ENCODE measurements around the gene FBH1.
"Not testable (repeated sequence)": the region's sequence is repeated elsewhere in the genome, so short reads cannot be mapped to it uniquely, and the experiment has no call there.

FBH1 gene

GRCh38 chr10:5889624-5890451 lies at the start of gene FBH1, which contains the start of gene ANKRD16:
Gene FBH1 (plus strand): TSS chr10:5890243. CDS start chr10:5890346, 103 bp downstream.
Gene ANKRD16 (minus strand): TSS chr10:5889893. CDS start chr10:5889354, 539 bp downstream.
- FAIRE-seq: peak; percentile 41

- no peak for FAIRE-seq
Observed at GRCh38 chr10:5840314-5841307, 49.4 kb upstream of the FBH1 start.

- FAIRE-seq: no peak
Observed at GRCh38 chr10:5841965-5842364, 48.1 kb upstream of the FBH1 start.

GRCh38 chr10:5843686-5844344 lies 46.2 kb upstream of the FBH1 start:
- no peak for FAIRE-seq

- no peak for FAIRE-seq
Observed at GRCh38 chr10:5844345-5845055, 45.5 kb upstream of the FBH1 start.

- FAIRE-seq: not testable (repeated sequence)
Observed at GRCh38 chr10:5846667-5847066, 43.4 kb upstream of the FBH1 start.

- FAIRE-seq: no peak
Observed at GRCh38 chr10:5854131-5854475, 35.9 kb upstream of the FBH1 start.

- FAIRE-seq: no peak
Observed at GRCh38 chr10:5855979-5856700, 33.9 kb upstream of the FBH1 start.

- FAIRE-seq: no peak
Observed at GRCh38 chr10:5856701-5857004, 33.4 kb upstream of the FBH1 start.

- FAIRE-seq: no peak
Observed at GRCh38 chr10:5858811-5859210, 31.2 kb upstream of the FBH1 start.

- FAIRE-seq: no peak
Observed at GRCh38 chr10:5860066-5860465, 30.0 kb upstream of the FBH1 start.

GRCh38 chr10:5862360-5862961 lies 27.6 kb upstream of the FBH1 start:
- FAIRE-seq: no peak

- FAIRE-seq: not testable (repeated sequence)
Observed at GRCh38 chr10:5862981-5863685, 26.9 kb upstream of the FBH1 start.

GRCh38 chr10:5866451-5867081 lies 23.5 kb upstream of the FBH1 start:
- FAIRE-seq: not testable (repeated sequence)

- FAIRE-seq: not testable (repeated sequence)
Observed at GRCh38 chr10:5867091-5867615, 22.9 kb upstream of the FBH1 start.

GRCh38 chr10:5868383-5868782 lies 21.7 kb upstream of the FBH1 start:
- not testable (repeated sequence) for FAIRE-seq

- FAIRE-seq: no peak
Observed at GRCh38 chr10:5869156-5869555, 20.9 kb upstream of the FBH1 start.

GRCh38 chr10:5871596-5871995 lies 18.4 kb upstream of the FBH1 start:
- no peak for FAIRE-seq

GRCh38 chr10:5873515-5873995 lies 16.5 kb upstream of the FBH1 start:
- peak; percentile 96 for FAIRE-seq

All from G401.6 (cell line).